Neural progenitor cell (in vitro differentiated cells): ENCODE measurements around the gene CCNL1.

ENCODE experiments used
- CTCF ChIP-seq: fragments of 200-600 bp; sonication (generic); IDR thresholded peaks from 2 replicates; pipeline ENCODE4 v1.5.1; 2017; ENCODE audit warnings: antibody characterized with exemption, mild to moderate bottlenecking
- EZH2 ChIP-seq: fragments of 200-600 bp; sonication (generic); IDR thresholded peaks from 2 replicates; pipeline ENCODE4 v1.6.1; 2017; ENCODE audit warnings: antibody characterized with exemption, mild to moderate bottlenecking, moderate library complexity
- EZH2phosphoT487 ChIP-seq: fragments of 200-600 bp; sonication (generic); IDR thresholded peaks from 2 replicates; pipeline ENCODE4 v1.6.1; 2017; ENCODE audit warnings: antibody characterized with exemption

- no peak for TF ChIP-seq CTCF
- TF ChIP-seq EZH2phosphoT487, result no peak
- no peak for TF ChIP-seq EZH2
Observed at GRCh38 chr3:157166115-157166514, 6.2 kb upstream of the CCNL1 start.
